ENCODE measurements around the gene CLIP4.

DNA sequence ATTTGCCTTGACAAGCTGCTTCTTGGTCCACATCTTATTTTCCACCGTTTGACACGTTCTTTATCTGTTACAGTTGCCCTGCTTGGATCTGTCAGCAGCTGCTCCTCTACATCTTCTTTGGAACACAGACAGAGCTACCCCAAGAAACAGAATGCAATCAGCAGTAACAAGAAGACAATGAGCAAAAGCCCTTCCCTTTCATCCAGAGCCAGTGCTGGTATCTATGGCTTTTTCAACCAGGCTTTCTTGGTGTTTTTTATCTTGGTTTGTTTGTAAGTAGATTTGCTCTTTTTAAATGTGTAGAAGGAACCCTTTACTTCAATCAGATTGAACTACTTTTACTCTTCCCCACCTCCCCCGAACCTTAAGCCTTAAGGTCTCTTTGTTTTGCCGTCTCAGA, 41.9 kb downstream of the CLIP4 start:
- TF ChIP-seq ZNF768 (CRISPR knock-in tag; IDR thresholded peaks at IDR 0.05), result no peak
- TF ChIP-seq, protein P1, sequence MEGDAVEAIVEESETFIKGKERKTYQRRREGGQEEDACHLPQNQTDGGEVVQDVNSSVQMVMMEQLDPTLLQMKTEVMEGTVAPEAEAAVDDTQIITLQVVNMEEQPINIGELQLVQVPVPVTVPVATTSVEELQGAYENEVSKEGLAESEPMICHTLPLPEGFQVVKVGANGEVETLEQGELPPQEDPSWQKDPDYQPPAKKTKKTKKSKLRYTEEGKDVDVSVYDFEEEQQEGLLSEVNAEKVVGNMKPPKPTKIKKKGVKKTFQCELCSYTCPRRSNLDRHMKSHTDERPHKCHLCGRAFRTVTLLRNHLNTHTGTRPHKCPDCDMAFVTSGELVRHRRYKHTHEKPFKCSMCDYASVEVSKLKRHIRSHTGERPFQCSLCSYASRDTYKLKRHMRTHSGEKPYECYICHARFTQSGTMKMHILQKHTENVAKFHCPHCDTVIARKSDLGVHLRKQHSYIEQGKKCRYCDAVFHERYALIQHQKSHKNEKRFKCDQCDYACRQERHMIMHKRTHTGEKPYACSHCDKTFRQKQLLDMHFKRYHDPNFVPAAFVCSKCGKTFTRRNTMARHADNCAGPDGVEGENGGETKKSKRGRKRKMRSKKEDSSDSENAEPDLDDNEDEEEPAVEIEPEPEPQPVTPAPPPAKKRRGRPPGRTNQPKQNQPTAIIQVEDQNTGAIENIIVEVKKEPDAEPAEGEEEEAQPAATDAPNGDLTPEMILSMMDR (CRISPR knock-in tag; IDR thresholded peaks at IDR 0.05), result no peak
- TF ChIP-seq KLF16 (CRISPR knock-in tag; IDR thresholded peaks at IDR 0.05), result no peak
- TF ChIP-seq ZNF75D (CRISPR knock-in tag; IDR thresholded peaks at IDR 0.05; ENCODE audit: borderline replicate concordance), result no peak
